Measurements from ENCODE around the gene BUB3. TPM values are rescaled to one million over a fixed set of nuclear protein-coding genes. Genes with fewer than 3 reads are reported as not detected.

Gene BUB3
- total RNA-seq, 1 experiment from 2014 or later, result 291 TPM

DNA sequence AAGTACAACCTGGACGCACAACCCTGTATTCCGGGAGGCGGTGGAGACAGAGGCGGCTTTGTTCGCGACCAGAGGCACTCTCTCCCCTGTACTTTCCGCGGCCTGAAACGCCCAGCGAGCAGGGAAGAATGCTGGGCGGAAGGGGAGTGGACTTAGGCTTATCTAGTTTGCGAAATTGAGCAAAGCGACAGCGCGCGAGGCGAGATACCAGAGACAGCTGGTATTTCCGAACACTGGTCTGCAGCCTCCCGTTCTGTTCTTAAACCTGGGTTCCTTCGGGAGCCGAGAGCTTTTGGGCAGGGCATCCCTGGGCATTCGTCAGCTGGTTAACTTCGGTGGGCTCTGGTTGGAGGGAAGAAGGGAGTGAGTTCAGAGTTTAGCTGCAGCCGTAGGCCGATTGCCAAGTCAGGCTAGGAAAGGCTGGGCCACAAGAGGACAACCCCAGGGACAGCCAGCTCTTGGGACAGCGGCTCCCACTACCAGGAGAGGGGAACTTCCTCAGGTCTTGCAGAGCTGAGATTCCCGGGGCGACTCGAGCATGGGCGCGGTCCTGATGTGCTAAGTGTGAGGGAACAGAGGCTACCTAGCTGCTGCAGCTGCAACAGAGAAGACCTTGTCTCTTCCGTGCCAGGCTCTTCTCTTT is 14.6 kb upstream of the BUB3 start:
- BruUV-seq (replicated peaks), result no TSS peak
- DNase-seq, result peak; percentile 59
- H3K27ac ChIP-seq (ENCODE audit: low read length), result no peak overlapping the region
- intact Hi-C loops (cut with micrococcal nuclease), result no loop called here
- no peaks in the 10 kb centered on the region for H3F3A ChIP-seq (ENCODE audit: low read length, unreplicated experiment)
- no peak overlapping the region for H3K9ac ChIP-seq (ENCODE audit: low read length)
- H2AFZ ChIP-seq (ENCODE audit: low read length), result peak overlapping the region; percentile 69; the same call in 1 of the 2 replicates
- H3K79me2 ChIP-seq (ENCODE audit: low read length), result no peaks in the 10 kb centered on the region
- ChIA-PET POLR2A (ENCODE audit: unreplicated experiment) (no interaction called here), CTCF (no interaction called here)
- no peak for TF ChIP-seq EZH2 (IDR thresholded peaks at IDR 0.05; ENCODE audit: low read length, unreplicated experiment)
- TF ChIP-seq EZH2phosphoT487 (IDR thresholded peaks at IDR 0.05; ENCODE audit: borderline replicate concordance, low read length), result 0 out of 2 replicates have a peak, but pooled peaks have one; percentile 8
- H3K27me3 ChIP-seq (ENCODE audit: low read length), result peaks cover 73% of the 10 kb centered on the region
- H3K4me2 ChIP-seq (ENCODE audit: low read length), result peak overlapping the region; percentile 88
- peaks cover 5% of the 10 kb centered on the region; the same call in 1 of the 2 replicates for H3K4me1 ChIP-seq (ENCODE audit: insufficient read depth, low read length)
- peak overlapping the region; percentile 66 for H3K4me3 ChIP-seq (ENCODE audit: low read length)
- no peaks in the 10 kb centered on the region for H3K9me3 ChIP-seq (ENCODE audit: low read length)
- peak; percentile 81 for ATAC-seq
- H3K36me3 ChIP-seq (ENCODE audit: low read depth, low read length), result no peaks in the 10 kb centered on the region
- no peaks in the 10 kb centered on the region for H4K20me1 ChIP-seq (ENCODE audit: low read length)
- H3K9me2 ChIP-seq (replicated peaks; ENCODE audit: low read length), result no peaks in the 10 kb centered on the region

DNA sequence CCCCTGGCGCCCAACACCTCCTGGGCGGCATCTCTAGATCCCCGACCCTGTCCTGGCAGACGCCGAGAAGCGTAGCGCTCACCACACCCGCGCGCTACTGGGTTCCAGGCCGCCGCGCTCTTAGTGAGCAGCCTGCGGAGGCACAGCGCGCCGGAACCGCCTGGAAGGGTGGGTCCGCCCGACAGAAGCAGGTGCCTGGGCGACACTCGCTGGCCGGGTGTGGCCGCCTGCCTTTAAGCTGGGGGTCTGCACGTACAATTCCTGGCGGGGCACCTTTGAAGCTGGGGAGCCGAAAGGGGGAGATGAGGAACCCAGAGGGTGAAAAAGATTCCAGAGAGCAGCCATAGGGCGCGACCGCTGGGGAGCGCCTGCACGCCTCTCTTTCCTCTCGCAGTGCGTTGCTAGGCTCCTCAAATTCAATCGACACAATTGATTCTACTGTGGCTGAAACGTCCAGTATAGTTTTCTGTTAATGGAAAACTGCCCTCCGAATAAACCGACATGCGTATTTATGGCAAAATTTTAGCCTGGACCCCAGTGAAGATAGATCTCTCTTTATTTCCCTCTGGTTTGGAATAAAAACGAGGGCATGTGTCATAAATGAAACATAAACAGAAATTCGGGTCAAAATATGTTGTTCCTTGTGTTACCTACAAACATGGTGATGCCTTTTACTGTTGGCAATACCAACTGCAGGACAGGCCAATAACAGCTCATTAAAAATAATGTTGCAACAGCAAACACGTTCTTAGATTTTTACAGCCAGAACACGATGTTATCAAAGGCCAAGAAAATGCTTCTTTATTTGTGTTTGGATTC is 13.8 kb upstream of the BUB3 start:
- no peaks in the 10 kb centered on the region for H3K9me3 ChIP-seq (ENCODE audit: low read length)
- no peaks in the 10 kb centered on the region for H3F3A ChIP-seq (ENCODE audit: low read length, unreplicated experiment)
- no peaks in the 10 kb centered on the region for H3K9me2 ChIP-seq (replicated peaks; ENCODE audit: low read length)
- intact Hi-C loops (cut with micrococcal nuclease), result no loop called here
- H3K27me3 ChIP-seq (ENCODE audit: low read length), result peaks cover 66% of the 10 kb centered on the region
- no peak for ATAC-seq
- H3K9ac ChIP-seq (ENCODE audit: low read length), result no peak overlapping the region
- H3K79me2 ChIP-seq (ENCODE audit: low read length), result no peaks in the 10 kb centered on the region
- H3K4me1 ChIP-seq (ENCODE audit: insufficient read depth, low read length), result peaks cover 6% of the 10 kb centered on the region; the same call in 1 of the 2 replicates
- DNase-seq, result no peak
- peak; percentile 65 for TF ChIP-seq EZH2 (IDR thresholded peaks at IDR 0.05; ENCODE audit: low read length, unreplicated experiment)
- TF ChIP-seq, protein P1, sequence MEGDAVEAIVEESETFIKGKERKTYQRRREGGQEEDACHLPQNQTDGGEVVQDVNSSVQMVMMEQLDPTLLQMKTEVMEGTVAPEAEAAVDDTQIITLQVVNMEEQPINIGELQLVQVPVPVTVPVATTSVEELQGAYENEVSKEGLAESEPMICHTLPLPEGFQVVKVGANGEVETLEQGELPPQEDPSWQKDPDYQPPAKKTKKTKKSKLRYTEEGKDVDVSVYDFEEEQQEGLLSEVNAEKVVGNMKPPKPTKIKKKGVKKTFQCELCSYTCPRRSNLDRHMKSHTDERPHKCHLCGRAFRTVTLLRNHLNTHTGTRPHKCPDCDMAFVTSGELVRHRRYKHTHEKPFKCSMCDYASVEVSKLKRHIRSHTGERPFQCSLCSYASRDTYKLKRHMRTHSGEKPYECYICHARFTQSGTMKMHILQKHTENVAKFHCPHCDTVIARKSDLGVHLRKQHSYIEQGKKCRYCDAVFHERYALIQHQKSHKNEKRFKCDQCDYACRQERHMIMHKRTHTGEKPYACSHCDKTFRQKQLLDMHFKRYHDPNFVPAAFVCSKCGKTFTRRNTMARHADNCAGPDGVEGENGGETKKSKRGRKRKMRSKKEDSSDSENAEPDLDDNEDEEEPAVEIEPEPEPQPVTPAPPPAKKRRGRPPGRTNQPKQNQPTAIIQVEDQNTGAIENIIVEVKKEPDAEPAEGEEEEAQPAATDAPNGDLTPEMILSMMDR (conservative IDR thresholded peaks at IDR 0.05; ENCODE audit: low read depth, low read length), result peak; percentile 24; the same call in 1 of the 2 replicates
- TF ChIP-seq EZH2phosphoT487 (IDR thresholded peaks at IDR 0.05; ENCODE audit: borderline replicate concordance, low read length), result no peak; the same call in 1 of the 2 replicates
- peak overlapping the region; percentile 66; the same call in 1 of the 2 replicates for H3K4me3 ChIP-seq (ENCODE audit: low read length)
- BruUV-seq (replicated peaks), result no TSS peak
- H3K36me3 ChIP-seq (ENCODE audit: low read depth, low read length), result no peaks in the 10 kb centered on the region
- H4K20me1 ChIP-seq (ENCODE audit: low read length), result no peaks in the 10 kb centered on the region
- CTCF ChIA-PET, result no interaction called here
- POLR2A ChIA-PET (ENCODE audit: unreplicated experiment), result no interaction called here
- no peak overlapping the region for H3K27ac ChIP-seq (ENCODE audit: low read length)
- peak overlapping the region; percentile 69; the same call in 1 of the 2 replicates for H2AFZ ChIP-seq (ENCODE audit: low read length)
- peak overlapping the region; percentile 88 for H3K4me2 ChIP-seq (ENCODE audit: low read length)

GRCh38 chr10:123140983-123141390 is 13.2 kb upstream of the BUB3 start:
- Histone ChIP-seq H3K4me3 (ENCODE audit: low read length) (no peak overlapping the region), H3K9me2 (replicated peaks; ENCODE audit: low read length) (no peaks in the 10 kb centered on the region), H3K27me3 (ENCODE audit: low read length) (peaks cover 61% of the 10 kb centered on the region), H2AFZ (ENCODE audit: low read length) (no peak overlapping the region), H3K79me2 (ENCODE audit: low read length) (no peaks in the 10 kb centered on the region), H4K20me1 (ENCODE audit: low read length) (no peaks in the 10 kb centered on the region), H3F3A (ENCODE audit: low read length, unreplicated experiment) (no peaks in the 10 kb centered on the region), H3K9me3 (ENCODE audit: low read length) (no peaks in the 10 kb centered on the region), H3K4me2 (ENCODE audit: low read length) (0 out of 2 replicates have a peak overlapping the region, but pooled peaks have one; percentile 88), H3K27ac (ENCODE audit: low read length) (no peak overlapping the region), H3K36me3 (ENCODE audit: low read depth, low read length) (no peaks in the 10 kb centered on the region), H3K9ac (ENCODE audit: low read length) (no peak overlapping the region), H3K4me1 (ENCODE audit: insufficient read depth, low read length) (peaks cover 6% of the 10 kb centered on the region; the same call in 1 of the 2 replicates)
- BruUV-seq (replicated peaks), result no TSS peak
- ATAC-seq, result no peak
- ChIA-PET POLR2A (ENCODE audit: unreplicated experiment) (no interaction called here), CTCF (no interaction called here)
- TF ChIP-seq, protein P1 (conservative IDR thresholded peaks at IDR 0.05; ENCODE audit: low read depth, low read length), result no peak
- TF ChIP-seq EZH2 (IDR thresholded peaks at IDR 0.05; ENCODE audit: low read length, unreplicated experiment) (no peak), EZH2phosphoT487 (IDR thresholded peaks at IDR 0.05; ENCODE audit: borderline replicate concordance, low read length) (no peak)
- intact Hi-C loops (cut with micrococcal nuclease), result no loop called here
- DNase-seq, result no peak
